Muscle of leg (tissue), 11 donors: ENCODE measurements around the gene PCDHGC5. TPM values are rescaled to one million over a fixed set of nuclear protein-coding genes. Genes with fewer than 3 reads are reported as not detected.
A peak's percentile ranks its signal among the peaks of the same experiment; 100 is the strongest.

Source experiments
- DNase-seq: peaks from one replicate; pipeline ENCODE4 v3.0.0; 2013
- H3K27ac ChIP-seq: one replicate; pipeline ENCODE4 v1.5.1; 2013; ENCODE audit warnings: mild to moderate bottlenecking, low read length, control low read depth
- H3K27me3 ChIP-seq: one replicate; pipeline ENCODE4 v1.6.1; 2013; ENCODE audit warnings: low read length; ENCODE audit not compliant: control insufficient read depth, insufficient read depth
- H3K36me3 ChIP-seq: one replicate; pipeline ENCODE4 v1.6.1; 2013; ENCODE audit warnings: low read length; ENCODE audit not compliant: control insufficient read depth, insufficient read depth
- H3K4me1 ChIP-seq: one replicate; pipeline ENCODE4 v1.6.1; 2013; ENCODE audit warnings: low read length; ENCODE audit not compliant: control insufficient read depth, insufficient read depth
- H3K4me3 ChIP-seq: one replicate; pipeline ENCODE4 v1.5.1; 2013; ENCODE audit warnings: low read length, control low read depth
- H3K9me3 ChIP-seq: replicated peaks from 2 replicates; pipeline ENCODE4 v1.6.1; 2013; ENCODE audit warnings: low read depth, low read length; ENCODE audit not compliant: control insufficient read depth
- WGBS: methylation state at CpG from one replicate; pipeline ENCODE4 v1.1.5; 2013; ENCODE audit warnings: missing lambda C conversion rate; ENCODE audit not compliant: insufficient coverage; 5-methylcytosine and 5-hydroxymethylcytosine counted together
- polyA plus RNA-seq, 8 donors: library from polyadenylated mRNA; unstranded; fragments of 120-200 nt; gene quantifications; one replicate each; pipeline versions ENCODE4 v1.2.1 to v1.2.3, GENCODE V29; 2013; ENCODE audit warnings: inconsistent platforms in 1 of 8, low replicate concordance in 1 of 8; ENCODE audit not compliant: insufficient read length in 8 of 8, insufficient read depth in 1 of 8
- total RNA-seq: library from RNA; stranded (reverse); fragments of 120-200 nt; gene quantifications from one replicate; pipeline ENCODE4 v1.2.4, GENCODE V29; 2013

Gene PCDHGC5
- total and polyA plus RNA-seq, 9 donors: 0.29 to 1.1 (median 0.49) TPM

GRCh38 chr5:141490271-141490670 lies 1.4 kb downstream of the PCDHGC5 start:
- no peak overlapping the region for H3K4me3 ChIP-seq
- no peak for DNase-seq
- H3K36me3 ChIP-seq: peaks cover 64% of the 10 kb centered on the region
- H3K9me3 ChIP-seq: no peaks in the 10 kb centered on the region
- no peak overlapping the region for H3K27ac ChIP-seq
- WGBS: 89% methylated on average over 8 of the region's 10 CpGs
- peaks cover 16% of the 10 kb centered on the region for H3K27me3 ChIP-seq
- H3K4me1 ChIP-seq: peaks cover 51% of the 10 kb centered on the region

- peaks cover 16% of the 10 kb centered on the region for H3K27me3 ChIP-seq
- peaks cover 51% of the 10 kb centered on the region for H3K4me1 ChIP-seq
- H3K9me3 ChIP-seq: no peaks in the 10 kb centered on the region
- H3K36me3 ChIP-seq: peaks cover 66% of the 10 kb centered on the region
- no peak overlapping the region for H3K4me3 ChIP-seq
- WGBS: 81% methylated on average over 7 of the region's 13 CpGs
- H3K27ac ChIP-seq: no peak overlapping the region
- DNase-seq: no peak
These were observed 1.9 kb downstream of the PCDHGC5 start for GRCh38 chr5:141490771-141491170.

DNA sequence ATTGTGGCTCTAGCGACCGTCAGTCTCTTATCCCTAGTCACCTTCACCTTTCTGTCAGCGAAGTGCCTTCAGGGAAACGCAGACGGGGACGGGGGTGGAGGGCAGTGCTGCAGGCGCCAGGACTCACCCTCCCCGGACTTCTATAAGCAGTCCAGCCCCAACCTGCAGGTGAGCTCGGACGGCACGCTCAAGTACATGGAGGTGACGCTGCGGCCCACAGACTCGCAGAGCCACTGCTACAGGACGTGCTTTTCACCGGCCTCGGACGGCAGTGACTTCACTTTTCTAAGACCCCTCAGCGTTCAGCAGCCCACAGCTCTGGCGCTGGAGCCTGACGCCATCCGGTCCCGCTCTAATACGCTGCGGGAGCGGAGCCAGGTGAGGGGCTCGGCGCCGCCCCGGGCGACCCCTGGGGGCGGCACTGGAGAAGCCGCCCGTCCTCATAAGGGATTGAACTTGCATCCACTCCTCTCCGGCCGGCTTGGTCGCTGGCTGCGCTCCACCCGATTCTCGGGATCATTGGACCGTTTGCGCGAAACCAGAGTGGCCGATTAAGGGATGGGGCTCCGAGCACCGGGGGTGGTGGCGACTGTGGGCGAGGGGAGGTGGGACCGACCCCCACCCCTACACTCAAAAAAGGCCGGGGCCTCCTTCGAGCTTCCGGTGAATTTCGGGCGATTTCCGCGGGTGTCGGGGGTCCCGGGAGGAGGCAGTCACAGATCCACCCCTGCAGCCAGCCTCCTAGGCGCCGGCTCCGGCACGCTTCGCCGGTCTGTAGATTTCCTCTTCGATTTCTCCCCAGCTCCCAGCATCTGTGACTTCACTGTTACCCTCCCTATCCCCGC lies 2.7 kb downstream of the PCDHGC5 start:
- 37% methylated on average over 57 of the region's 66 CpGs for WGBS
- Histone ChIP-seq H3K9me3 (no peaks in the 10 kb centered on the region), H3K36me3 (peaks cover 61% of the 10 kb centered on the region), H3K27me3 (peaks cover 15% of the 10 kb centered on the region), H3K4me3 (no peak overlapping the region), H3K4me1 (peaks cover 52% of the 10 kb centered on the region), H3K27ac (no peak overlapping the region)
- no peak for DNase-seq

DNA sequence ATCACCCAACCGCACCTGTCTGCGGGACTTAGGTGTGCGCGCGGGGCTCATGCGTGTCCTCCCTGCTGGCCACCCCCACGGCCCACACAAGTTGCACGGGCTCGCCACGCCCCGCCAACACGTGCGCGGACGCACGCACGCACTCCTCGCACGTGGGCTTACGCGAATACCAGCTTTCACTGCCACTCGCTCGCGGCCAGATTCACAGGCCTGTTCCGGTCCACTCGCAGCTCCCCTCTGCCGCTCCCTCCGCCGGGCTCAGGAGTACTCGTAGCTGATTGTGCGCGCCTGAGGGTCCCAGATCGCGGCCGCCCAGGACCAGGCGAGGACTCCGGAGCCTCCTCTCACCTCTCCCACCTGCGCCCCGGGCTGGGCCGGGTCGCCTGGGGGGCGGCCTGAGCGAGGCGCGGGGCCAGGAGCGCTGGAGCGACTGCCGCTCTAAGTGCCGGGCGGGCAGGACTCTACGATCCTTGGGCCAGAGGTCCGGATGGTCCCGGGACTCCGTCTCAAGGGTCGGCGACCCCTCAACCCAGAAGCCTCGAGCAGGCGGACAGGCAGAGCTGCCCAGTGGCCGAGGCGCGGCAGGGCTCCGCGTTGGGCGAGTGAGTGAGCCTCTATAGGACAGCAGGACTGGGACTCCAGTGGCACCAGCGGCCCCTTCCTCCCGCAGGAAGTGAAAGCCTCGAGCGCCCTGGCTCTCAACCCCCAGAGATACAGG lies 3.4 kb downstream of the PCDHGC5 start:
- Histone ChIP-seq H3K36me3 (peaks cover 60% of the 10 kb centered on the region), H3K27me3 (peaks cover 13% of the 10 kb centered on the region)

GRCh38 chr5:141493500-141494422 lies 4.9 kb downstream of the PCDHGC5 start:
- peaks cover 49% of the 10 kb centered on the region for H3K4me1 ChIP-seq
- DNase-seq: peak; percentile 14
- no peak overlapping the region for H3K4me3 ChIP-seq
- H3K9me3 ChIP-seq: no peaks in the 10 kb centered on the region
- no CpG with 5 or more reads among the region's 10 CpGs for WGBS
- H3K27me3 ChIP-seq: peaks cover 13% of the 10 kb centered on the region
- H3K36me3 ChIP-seq: peaks cover 58% of the 10 kb centered on the region
- H3K27ac ChIP-seq: peak overlapping the region; percentile 10

More for the DNA sequence above, 3.4 kb downstream of the PCDHGC5 start:
- H3K27ac ChIP-seq: no peak overlapping the region
- no peaks in the 10 kb centered on the region for H3K9me3 ChIP-seq
- 56% methylated on average over 63 of the region's 68 CpGs for WGBS
- peaks cover 49% of the 10 kb centered on the region for H3K4me1 ChIP-seq
- DNase-seq: peak; percentile 8
- H3K4me3 ChIP-seq: no peak overlapping the region

DNA sequence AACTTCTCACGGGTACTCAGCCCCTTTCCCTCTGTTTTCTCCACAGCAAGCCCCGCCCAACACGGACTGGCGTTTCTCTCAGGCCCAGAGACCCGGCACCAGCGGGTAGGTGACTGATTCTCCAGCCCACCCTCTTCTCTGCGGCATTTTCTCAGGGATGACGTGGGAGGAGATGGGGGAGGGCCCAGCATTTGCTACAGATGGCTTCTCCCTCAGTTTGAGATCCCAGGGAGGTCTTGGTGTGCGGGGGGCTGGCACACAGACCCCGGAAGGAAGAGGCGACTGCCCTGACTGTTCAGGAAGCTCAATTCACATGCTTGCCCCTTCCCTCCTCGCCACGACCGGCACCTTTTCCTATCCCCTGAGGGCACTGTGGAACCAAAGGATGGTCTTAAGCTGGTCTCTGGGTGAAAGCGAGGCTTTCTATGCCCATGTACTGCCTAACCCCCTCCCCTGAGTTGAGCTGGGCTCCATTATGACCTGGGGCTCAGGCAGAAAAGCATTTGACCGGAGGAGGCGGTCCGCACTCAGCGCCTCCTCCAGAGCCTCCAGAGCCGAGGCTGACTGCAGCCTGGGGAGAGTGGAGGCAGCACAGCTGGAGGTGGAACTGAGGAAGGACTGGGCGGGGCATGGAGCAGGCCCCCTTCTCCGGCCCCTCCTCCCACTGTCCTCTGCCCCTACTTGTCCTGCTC lies 6.0 kb downstream of the PCDHGC5 start:
- DNase-seq: peak; percentile 12
- Histone ChIP-seq H3K9me3 (no peaks in the 10 kb centered on the region), H3K36me3 (peaks cover 46% of the 10 kb centered on the region), H3K27me3 (peaks cover 13% of the 10 kb centered on the region), H3K4me1 (peaks cover 42% of the 10 kb centered on the region), H3K4me3 (no peak overlapping the region), H3K27ac (peak overlapping the region; percentile 83)
- WGBS: 58% methylated on average over 10 of the region's 22 CpGs

DNA sequence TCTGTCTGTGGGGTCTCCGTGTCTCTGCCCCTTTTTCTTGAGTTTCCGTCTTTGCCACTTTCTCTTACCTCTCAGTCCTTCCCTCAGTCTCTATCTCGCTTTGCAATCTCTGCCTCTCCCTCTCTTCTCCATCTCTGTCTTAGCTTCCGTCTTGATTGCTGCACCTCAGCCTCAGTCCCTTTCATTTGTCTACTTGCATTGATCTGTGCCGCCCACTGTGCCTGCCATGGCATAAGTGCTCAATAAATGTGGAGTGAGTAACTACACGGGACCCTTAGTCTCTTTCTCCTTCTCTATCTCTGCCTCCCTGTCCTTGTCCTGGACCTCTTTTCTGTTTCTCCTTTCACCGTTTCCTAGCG lies 6.6 kb downstream of the PCDHGC5 start:
- Histone ChIP-seq H3K27me3 (peaks cover 9% of the 10 kb centered on the region), H3K27ac (peak overlapping the region; percentile 83)
- WGBS: 83% methylated on average over 8 of the region's 8 CpGs

GRCh38 chr5:141496038-141496437 lies 7.2 kb downstream of the PCDHGC5 start:
- Histone ChIP-seq H3K36me3 (peaks cover 35% of the 10 kb centered on the region), H3K4me3 (no peak overlapping the region), H3K9me3 (no peaks in the 10 kb centered on the region), H3K27me3 (peaks cover 4% of the 10 kb centered on the region), H3K27ac (peak overlapping the region; percentile 83), H3K4me1 (peaks cover 41% of the 10 kb centered on the region)
- peak; percentile 79 for DNase-seq
- 72% methylated on average over 2 of the region's 4 CpGs for WGBS

More for the DNA sequence above, 6.6 kb downstream of the PCDHGC5 start:
- peaks cover 41% of the 10 kb centered on the region for H3K36me3 ChIP-seq
- no peak overlapping the region for H3K4me3 ChIP-seq
- peaks cover 42% of the 10 kb centered on the region for H3K4me1 ChIP-seq
- H3K9me3 ChIP-seq: no peaks in the 10 kb centered on the region
- DNase-seq: no peak

DNA sequence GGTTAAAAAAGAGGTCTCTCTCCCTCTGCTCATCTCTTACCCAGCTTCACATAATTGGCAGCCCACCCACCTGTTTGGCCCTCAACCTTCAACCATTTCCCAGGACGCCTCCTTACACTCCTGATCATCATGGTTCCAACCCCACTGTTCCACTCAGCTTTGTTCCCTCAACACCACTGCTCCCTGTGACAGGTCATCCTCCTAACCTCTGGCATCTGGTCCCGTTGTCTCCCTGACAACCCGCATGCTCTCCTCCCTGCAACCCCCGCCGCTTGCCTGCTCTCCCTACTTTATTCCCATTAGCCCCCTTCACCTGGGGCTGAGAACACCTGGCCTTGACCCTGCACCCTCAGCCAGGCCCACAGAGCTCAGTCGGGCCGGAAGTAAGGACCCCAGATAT lies 12.9 kb downstream of the PCDHGC5 start:
- no peak overlapping the region for H3K4me3 ChIP-seq
- WGBS: 57% methylated on average over 3 of the region's 7 CpGs

More for the DNA sequence above, 12.9 kb downstream of the PCDHGC5 start:
- no peak for DNase-seq
- Histone ChIP-seq H3K27me3 (no peaks in the 10 kb centered on the region), H3K27ac (no peak overlapping the region), H3K36me3 (peaks cover 45% of the 10 kb centered on the region), H3K4me1 (peaks cover 12% of the 10 kb centered on the region), H3K9me3 (no peaks in the 10 kb centered on the region)
